ENCODE data around the gene NOL3. TPM values are rescaled to one million over a fixed set of nuclear protein-coding genes. Genes with fewer than 3 reads are reported as not detected.
A peak's percentile ranks its signal among the peaks of the same experiment; 100 is the strongest.

Gene NOL3
- total and polyA plus RNA-seq, 9 of the 15 experiments (the other 6 are each of a cell fraction or from before 2014, with no cell fraction given): 0.45 to 14.0 (median 5.4) TPM

DNA sequence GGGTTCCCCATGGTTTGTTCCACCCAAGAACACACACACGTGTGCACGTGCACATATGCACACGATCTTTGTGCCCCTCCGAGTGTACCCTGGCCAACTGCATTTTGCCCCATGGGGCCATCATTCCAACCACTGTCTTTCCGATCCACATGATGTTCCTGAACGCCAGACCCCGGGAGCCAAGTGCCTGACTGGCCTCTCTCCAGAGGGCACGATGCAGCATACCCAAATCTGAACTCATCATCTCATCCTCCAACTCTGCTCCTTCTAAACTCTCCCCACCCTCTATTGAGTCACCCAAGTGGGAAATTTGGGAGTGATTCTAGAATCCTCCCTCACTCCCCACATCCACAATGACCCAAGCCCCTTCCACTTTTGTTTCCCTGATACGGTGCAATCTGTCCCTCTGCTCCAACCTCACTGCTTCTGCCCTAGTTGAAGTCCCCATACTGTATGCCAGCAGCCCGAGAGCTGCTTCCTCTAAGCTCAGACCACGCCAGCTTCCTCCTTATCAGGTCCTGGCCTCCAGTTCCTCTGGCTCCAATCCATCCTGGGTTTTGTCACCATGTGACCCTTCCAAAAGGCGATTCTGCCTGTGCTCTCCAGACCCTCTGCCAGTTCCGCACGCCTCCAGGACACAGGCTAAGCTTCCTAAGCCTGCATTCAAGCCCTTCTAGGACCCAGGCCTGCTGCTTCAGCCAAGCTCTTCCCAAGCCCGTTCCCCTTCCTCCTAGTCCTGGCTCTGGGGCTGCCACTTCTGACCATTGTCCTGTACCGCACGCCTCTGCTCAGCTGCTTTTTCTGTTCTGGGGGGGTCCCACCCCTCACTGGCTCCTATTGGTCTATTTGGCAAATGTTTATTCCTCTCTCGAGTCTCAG lies 46.5 kb downstream of the NOL3 start (continued):
- TF ChIP-seq C11orf30 (IDR thresholded peaks at IDR 0.05; ENCODE audit: low read depth): no peak
- TF ChIP-seq, protein P1, sequence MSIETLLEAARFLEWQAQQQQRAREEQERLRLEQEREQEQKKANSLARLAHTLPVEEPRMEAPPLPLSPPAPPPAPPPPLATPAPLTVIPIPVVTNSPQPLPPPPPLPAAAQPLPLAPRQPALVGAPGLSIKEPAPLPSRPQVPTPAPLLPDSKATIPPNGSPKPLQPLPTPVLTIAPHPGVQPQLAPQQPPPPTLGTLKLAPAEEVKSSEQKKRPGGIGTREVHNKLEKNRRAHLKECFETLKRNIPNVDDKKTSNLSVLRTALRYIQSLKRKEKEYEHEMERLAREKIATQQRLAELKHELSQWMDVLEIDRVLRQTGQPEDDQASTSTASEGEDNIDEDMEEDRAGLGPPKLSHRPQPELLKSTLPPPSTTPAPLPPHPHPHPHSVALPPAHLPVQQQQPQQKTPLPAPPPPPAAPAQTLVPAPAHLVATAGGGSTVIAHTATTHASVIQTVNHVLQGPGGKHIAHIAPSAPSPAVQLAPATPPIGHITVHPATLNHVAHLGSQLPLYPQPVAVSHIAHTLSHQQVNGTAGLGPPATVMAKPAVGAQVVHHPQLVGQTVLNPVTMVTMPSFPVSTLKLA (conservative IDR thresholded peaks at IDR 0.05): peak in 1 of 2 experiments; percentile 62; a peak in 2 of 4 replicates
- no peak for TF ChIP-seq ZNF253 (CRISPR knock-in tag; conservative IDR thresholded peaks at IDR 0.05)
- no peak for TF ChIP-seq ZNF699 (CRISPR knock-in tag; IDR thresholded peaks at IDR 0.05; ENCODE audit: insufficient replicate concordance)
- TF ChIP-seq SRSF3 (IDR thresholded peaks at IDR 0.05; ENCODE audit: insufficient read depth, low read length): no peak
- no peak for TF ChIP-seq NCOA1 (IDR thresholded peaks at IDR 0.05; ENCODE audit: low read depth)
- TF ChIP-seq NFXL1 (CRISPR knock-in tag; IDR thresholded peaks at IDR 0.05): no peak
- TF ChIP-seq PCBP2 (IDR thresholded peaks at IDR 0.05; ENCODE audit: low read depth, low read length, poor library complexity, severe bottlenecking): no peak
- no peak for TF ChIP-seq POLR3A (IDR thresholded peaks at IDR 0.05; ENCODE audit: borderline replicate concordance, extremely low read depth, insufficient read depth, insufficient read length)
- no peak for TF ChIP-seq LCOR (CRISPR knock-in tag; IDR thresholded peaks at IDR 0.05)
- TF ChIP-seq KDM5B (IDR thresholded peaks at IDR 0.05; ENCODE audit: insufficient replicate concordance, low read depth, low read length): peak; percentile 55
- TF ChIP-seq RAD51 (IDR thresholded peaks at IDR 0.05; ENCODE audit: borderline replicate concordance, low read depth): peak; percentile 61
- 0 out of 2 replicates have a peak, but pooled peaks have one; percentile 34 for TF ChIP-seq JUND (IDR thresholded peaks at IDR 0.05; ENCODE audit: borderline replicate concordance, low read depth, low read length)
- peak; percentile 66; the same call in 2 of the 3 replicates for TF ChIP-seq JUND (tag; IDR thresholded peaks at IDR 0.05; ENCODE audit: borderline replicate concordance, low read depth, low read length)
- peak; percentile 63; the same call in 1 of the 2 replicates for TF ChIP-seq SPI1 (IDR thresholded peaks at IDR 0.05; ENCODE audit: borderline replicate concordance, low read depth, low read length)
- TF ChIP-seq MTA3 (IDR thresholded peaks at IDR 0.05; ENCODE audit: borderline replicate concordance): peak; percentile 60; the same call in 1 of the 2 replicates
- TF ChIP-seq TRIM28 (IDR thresholded peaks at IDR 0.05): no peak
- TF ChIP-seq ZBTB1 (CRISPR knock-in tag; IDR thresholded peaks at IDR 0.05; ENCODE audit: borderline replicate concordance, low read depth): no peak
- TF ChIP-seq LARP7 (IDR thresholded peaks at IDR 0.05): no peak
- 0 out of 2 replicates have a peak, but pooled peaks have one; percentile 14 for TF ChIP-seq EHMT2 (IDR thresholded peaks at IDR 0.05)
- TF ChIP-seq TARDBP (IDR thresholded peaks at IDR 0.05): no peak
- TF ChIP-seq MECOM (CRISPR knock-in tag; IDR thresholded peaks at IDR 0.05): no peak
- no peak for TF ChIP-seq JUNB (CRISPR knock-in tag; conservative IDR thresholded peaks at IDR 0.05)
- no peak for TF ChIP-seq CHD2 (IDR thresholded peaks at IDR 0.05; ENCODE audit: low read depth, low read length)
- no peak for TF ChIP-seq NR2F6 (CRISPR knock-in tag; IDR thresholded peaks at IDR 0.05)
- no peak; the same call in 1 of the 2 replicates for TF ChIP-seq TEAD4 (IDR thresholded peaks at IDR 0.05; ENCODE audit: low read length)
- TF ChIP-seq TEAD4 (CRISPR knock-in tag; IDR thresholded peaks at IDR 0.05; ENCODE audit: borderline replicate concordance): no peak
- no peak for TF ChIP-seq TCF7L2 (IDR thresholded peaks at IDR 0.05; ENCODE audit: low read depth, low read length)
- TF ChIP-seq NEUROD1 (IDR thresholded peaks at IDR 0.05; ENCODE audit: borderline replicate concordance, low read depth, low read length, partially characterized antibody): no peak
